Hepatocyte (in vitro differentiated cells): Measurements from ENCODE around the gene ANO10. TPM values are rescaled to one million over a fixed set of nuclear protein-coding genes. Genes with fewer than 3 reads are reported as not detected.

Experiments
- DNase-seq: peaks from one replicate; pipeline ENCODE4 v3.0.0-alpha.2; 2016; ENCODE audit warnings: low spot score
- H2AFZ ChIP-seq: fragments of 200-600 bp; sonication (generic); 2 replicates; pipeline ENCODE4 v1.6.0; 2016; ENCODE audit warnings: antibody characterized with exemption, mild to moderate bottlenecking
- H3K27ac ChIP-seq: fragments of 200-600 bp; sonication (generic); 2 replicates; pipeline ENCODE4 v1.5.1; 2016; ENCODE audit warnings: mild to moderate bottlenecking
- H3K27me3 ChIP-seq: fragments of 200-600 bp; sonication (generic); 2 replicates; pipeline ENCODE4 v1.6.1; 2016
- H3K36me3 ChIP-seq: fragments of 200-600 bp; sonication (generic); replicated peaks from 2 replicates; pipeline ENCODE4 v1.5.1; 2016; ENCODE audit warnings: low read depth; ENCODE audit not compliant: insufficient read depth
- H3K4me1 ChIP-seq: fragments of 200-600 bp; sonication (generic); 2 replicates; pipeline ENCODE4 v1.5.1; 2016; ENCODE audit warnings: mild to moderate bottlenecking, moderate library complexity; ENCODE audit not compliant: insufficient read depth
- H3K4me2 ChIP-seq: fragments of 200-600 bp; sonication (generic); 2 replicates; pipeline ENCODE4 v1.6.0; 2016
- H3K4me3 ChIP-seq: fragments of 200-600 bp; sonication (generic); 2 replicates; pipeline ENCODE4 v1.5.1; 2016; ENCODE audit warnings: mild to moderate bottlenecking
- H3K79me2 ChIP-seq: fragments of 200-600 bp; sonication (generic); 2 replicates; pipeline ENCODE4 v1.6.0; 2017; ENCODE audit warnings: mild to moderate bottlenecking
- H3K9me2 ChIP-seq: fragments of 200-600 bp; sonication (generic); replicated peaks from 2 replicates; pipeline ENCODE4 v1.6.0; 2017; ENCODE audit warnings: mild to moderate bottlenecking; ENCODE audit not compliant: insufficient read depth
- H3K9me3 ChIP-seq: fragments of 200-600 bp; sonication (generic); 2 replicates; pipeline ENCODE4 v1.5.1; 2016; ENCODE audit warnings: low read depth, mild to moderate bottlenecking
- H4K20me1 ChIP-seq: fragments of 200-600 bp; sonication (generic); 2 replicates; pipeline ENCODE4 v1.6.0; 2016; ENCODE audit warnings: mild to moderate bottlenecking; ENCODE audit not compliant: insufficient read depth, poor library complexity, severe bottlenecking
- EZH2 ChIP-seq: fragments of 200-600 bp; sonication (generic); IDR thresholded peaks from 2 replicates; pipeline ENCODE4 v1.6.1; 2016; ENCODE audit warnings: antibody characterized with exemption, mild to moderate bottlenecking, borderline replicate concordance
- EZH2phosphoT487 ChIP-seq: fragments of 200-600 bp; sonication (generic); IDR thresholded peaks from one replicate; pipeline ENCODE4 v1.6.1; 2018; ENCODE audit warnings: antibody characterized with exemption, mild to moderate bottlenecking, low read depth, moderate library complexity; ENCODE audit not compliant: unreplicated experiment, severe bottlenecking
- WGBS: methylation state at CpG from one replicate; pipeline ENCODE4 v1.1.6; 2016; ENCODE audit warnings: low lambda C conversion rate; ENCODE audit errors: missing lambda C conversion rate; 5-methylcytosine and 5-hydroxymethylcytosine counted together
- polyA plus RNA-seq: library from polyadenylated mRNA; unstranded; fragments of >200 nt; fragmentation: Nextera tagmentation; extraction: Ambion mirVana; gene quantifications from 2 replicates; pipeline ENCODE4 v1.2.1, GENCODE V29; 2016
- total RNA-seq: library from RNA; depleted of rRNA; stranded (reverse); fragments of >200 nt; gene quantifications from 2 replicates; pipeline ENCODE4 v1.2.3, GENCODE V29; 2014
- TF ChIP-seq, protein P1 (sequence below): fragments of 200-600 bp; sonication (generic); IDR thresholded peaks from 2 replicates; pipeline ENCODE4 v1.5.1; 2016; ENCODE audit warnings: antibody characterized with exemption, mild to moderate bottlenecking; ENCODE audit not compliant: poor library complexity

ANO10 gene
- total and polyA plus RNA-seq, 2 experiments from 2014 or later, result 28.5 to 33.5 TPM

DNA sequence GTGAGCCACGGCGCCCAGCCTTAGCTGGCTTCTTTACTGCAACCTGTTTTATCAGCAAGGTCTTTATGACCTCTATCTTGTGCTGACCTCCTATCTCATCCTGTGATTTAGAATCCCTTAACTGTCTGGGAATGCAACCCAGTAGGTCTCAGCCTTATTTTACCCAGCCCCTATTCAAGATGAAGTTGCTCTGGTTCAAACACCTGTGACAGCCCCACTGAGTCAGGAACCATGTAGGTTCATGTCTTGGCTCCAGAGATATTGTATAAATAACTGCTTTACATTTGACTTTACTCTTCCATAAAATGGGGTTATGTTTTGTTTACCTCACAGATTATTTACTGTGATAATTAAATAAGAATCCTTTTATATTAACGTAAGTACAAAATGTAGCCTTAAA, 27.1 kb upstream of the ANO10 start:
- 85% methylated on average over 3 of the region's 3 CpGs for WGBS
- Histone ChIP-seq H3K36me3 (no peaks in the 10 kb centered on the region), H3K27me3 (no peaks in the 10 kb centered on the region), H3K9me2 (no peaks in the 10 kb centered on the region), H3K9me3 (no peaks in the 10 kb centered on the region), H3K4me1 (no peaks in the 10 kb centered on the region), H2AFZ (no peak overlapping the region), H3K79me2 (no peaks in the 10 kb centered on the region), H3K27ac (no peak overlapping the region), H3K4me3 (no peak overlapping the region), H4K20me1 (no peaks in the 10 kb centered on the region), H3K4me2 (no peak overlapping the region)
- TF ChIP-seq EZH2 (no peak), EZH2phosphoT487 (no peak)
- TF ChIP-seq, protein P1, sequence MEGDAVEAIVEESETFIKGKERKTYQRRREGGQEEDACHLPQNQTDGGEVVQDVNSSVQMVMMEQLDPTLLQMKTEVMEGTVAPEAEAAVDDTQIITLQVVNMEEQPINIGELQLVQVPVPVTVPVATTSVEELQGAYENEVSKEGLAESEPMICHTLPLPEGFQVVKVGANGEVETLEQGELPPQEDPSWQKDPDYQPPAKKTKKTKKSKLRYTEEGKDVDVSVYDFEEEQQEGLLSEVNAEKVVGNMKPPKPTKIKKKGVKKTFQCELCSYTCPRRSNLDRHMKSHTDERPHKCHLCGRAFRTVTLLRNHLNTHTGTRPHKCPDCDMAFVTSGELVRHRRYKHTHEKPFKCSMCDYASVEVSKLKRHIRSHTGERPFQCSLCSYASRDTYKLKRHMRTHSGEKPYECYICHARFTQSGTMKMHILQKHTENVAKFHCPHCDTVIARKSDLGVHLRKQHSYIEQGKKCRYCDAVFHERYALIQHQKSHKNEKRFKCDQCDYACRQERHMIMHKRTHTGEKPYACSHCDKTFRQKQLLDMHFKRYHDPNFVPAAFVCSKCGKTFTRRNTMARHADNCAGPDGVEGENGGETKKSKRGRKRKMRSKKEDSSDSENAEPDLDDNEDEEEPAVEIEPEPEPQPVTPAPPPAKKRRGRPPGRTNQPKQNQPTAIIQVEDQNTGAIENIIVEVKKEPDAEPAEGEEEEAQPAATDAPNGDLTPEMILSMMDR, result no peak
- no peak for DNase-seq

DNA sequence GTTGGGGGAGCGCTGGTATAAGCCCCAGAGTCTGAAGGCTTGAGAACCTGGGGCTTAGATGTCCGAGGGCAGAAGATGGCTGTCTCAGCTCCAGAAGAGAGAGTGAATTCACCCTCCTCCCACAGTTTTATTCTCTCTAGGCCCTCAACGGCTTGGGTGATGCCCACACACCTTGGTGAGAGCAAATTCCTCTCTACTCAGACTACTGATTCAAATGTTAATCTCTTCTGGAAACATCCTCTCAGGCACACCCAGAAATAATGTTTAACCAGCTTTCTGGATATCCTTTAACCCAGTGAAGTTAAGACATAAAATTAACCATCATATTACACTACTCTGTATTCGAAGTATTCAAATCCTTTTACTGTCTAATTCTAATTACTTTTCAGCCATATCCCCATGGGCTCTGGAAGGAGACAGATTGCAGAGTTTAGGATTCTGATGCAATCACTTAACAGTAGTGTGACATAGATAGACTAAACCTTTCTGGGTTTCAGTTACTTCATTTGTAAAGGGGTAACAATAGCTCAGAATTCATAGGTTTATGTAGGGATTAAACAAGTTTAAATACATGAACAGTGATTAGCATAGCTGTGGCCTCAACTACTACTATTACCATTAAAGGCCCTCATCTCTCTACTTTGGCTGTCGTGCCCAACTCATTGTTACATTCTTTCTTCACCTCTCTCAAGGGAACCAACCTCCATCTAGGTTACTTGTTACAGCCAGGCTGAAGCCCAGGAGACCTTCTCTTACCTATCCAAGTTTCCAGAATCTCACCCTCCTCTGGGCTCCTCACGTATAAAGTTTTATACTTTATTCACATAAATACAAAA, 25.7 kb upstream of the ANO10 start:
- Histone ChIP-seq H3K79me2 (no peaks in the 10 kb centered on the region), H3K27me3 (no peaks in the 10 kb centered on the region), H3K4me2 (no peak overlapping the region), H3K4me3 (no peak overlapping the region), H4K20me1 (no peaks in the 10 kb centered on the region), H3K4me1 (no peaks in the 10 kb centered on the region), H3K9me3 (no peaks in the 10 kb centered on the region), H3K9me2 (no peaks in the 10 kb centered on the region), H2AFZ (no peak overlapping the region), H3K27ac (no peak overlapping the region), H3K36me3 (no peaks in the 10 kb centered on the region)
- DNase-seq, result no peak
- 76% methylated on average over 6 of the region's 6 CpGs for WGBS
- TF ChIP-seq EZH2phosphoT487 (no peak), EZH2 (no peak)
- TF ChIP-seq, protein P1, result no peak

GRCh38 chr3:43644443-43644842, 22.6 kb upstream of the ANO10 start:
- TF ChIP-seq EZH2phosphoT487, result no peak
- TF ChIP-seq, protein P1, result no peak
- no peak for TF ChIP-seq EZH2
- no peaks in the 10 kb centered on the region for H3K9me2 ChIP-seq

More at GRCh38 chr3:43644443-43644842, 22.6 kb upstream of the ANO10 start:
- Histone ChIP-seq H3K27ac (no peak overlapping the region), H3K79me2 (no peaks in the 10 kb centered on the region), H3K4me1 (no peaks in the 10 kb centered on the region), H3K36me3 (no peaks in the 10 kb centered on the region), H3K4me3 (no peak overlapping the region), H4K20me1 (no peaks in the 10 kb centered on the region), H3K4me2 (no peak overlapping the region), H2AFZ (no peak overlapping the region), H3K9me3 (no peaks in the 10 kb centered on the region), H3K27me3 (no peaks in the 10 kb centered on the region)
- DNase-seq, result no peak
- 94% methylated on average over 2 of the region's 2 CpGs for WGBS
